Astrocyte of the spinal cord (primary cell): ENCODE data around the gene KLHL1.

ENCODE experiments used
- DNase-seq: peaks from one replicate; pipeline ENCODE4 v3.0.0; 2011; ENCODE audit warnings: low read depth, low spot score
- H3K4me3 ChIP-seq: 2 replicates; pipeline ENCODE4 v1.5.1; 2011; ENCODE audit warnings: low read depth, mild to moderate bottlenecking, low read length, moderate library complexity
- in situ Hi-C: cut with HindIII; loops from 2 replicates; pipeline ENCODE4 v1.10.0; 2017; ENCODE audit warnings: low sequenced_read_pairs
- TF ChIP-seq, protein P1 (sequence below): IDR thresholded peaks from 2 replicates; pipeline ENCODE4 v1.5.1; 2012; ENCODE audit warnings: low read depth, mild to moderate bottlenecking, low read length, inconsistent platforms

Gene KLHL1

DNA sequence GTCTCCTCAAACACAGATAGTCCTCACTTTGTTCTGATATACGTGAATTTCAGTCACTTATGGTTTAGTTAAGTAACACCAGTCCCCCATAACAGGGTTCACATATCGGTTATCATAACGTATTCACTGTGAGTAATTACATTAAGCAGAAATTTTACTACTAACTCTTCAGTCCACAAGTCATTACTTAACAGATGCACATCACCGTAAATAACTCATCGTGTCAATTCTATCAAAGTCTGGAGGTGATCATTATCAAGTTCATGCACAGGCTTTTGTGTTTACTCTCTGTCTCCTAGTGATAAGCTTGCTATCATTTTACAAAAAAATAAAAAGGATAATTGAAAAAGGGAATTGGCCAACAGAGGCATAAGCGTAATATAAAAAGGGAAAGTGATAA lies 288.1 kb downstream of the KLHL1 start:
- DNase-seq: no peak
- TF ChIP-seq, protein P1, sequence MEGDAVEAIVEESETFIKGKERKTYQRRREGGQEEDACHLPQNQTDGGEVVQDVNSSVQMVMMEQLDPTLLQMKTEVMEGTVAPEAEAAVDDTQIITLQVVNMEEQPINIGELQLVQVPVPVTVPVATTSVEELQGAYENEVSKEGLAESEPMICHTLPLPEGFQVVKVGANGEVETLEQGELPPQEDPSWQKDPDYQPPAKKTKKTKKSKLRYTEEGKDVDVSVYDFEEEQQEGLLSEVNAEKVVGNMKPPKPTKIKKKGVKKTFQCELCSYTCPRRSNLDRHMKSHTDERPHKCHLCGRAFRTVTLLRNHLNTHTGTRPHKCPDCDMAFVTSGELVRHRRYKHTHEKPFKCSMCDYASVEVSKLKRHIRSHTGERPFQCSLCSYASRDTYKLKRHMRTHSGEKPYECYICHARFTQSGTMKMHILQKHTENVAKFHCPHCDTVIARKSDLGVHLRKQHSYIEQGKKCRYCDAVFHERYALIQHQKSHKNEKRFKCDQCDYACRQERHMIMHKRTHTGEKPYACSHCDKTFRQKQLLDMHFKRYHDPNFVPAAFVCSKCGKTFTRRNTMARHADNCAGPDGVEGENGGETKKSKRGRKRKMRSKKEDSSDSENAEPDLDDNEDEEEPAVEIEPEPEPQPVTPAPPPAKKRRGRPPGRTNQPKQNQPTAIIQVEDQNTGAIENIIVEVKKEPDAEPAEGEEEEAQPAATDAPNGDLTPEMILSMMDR: no peak
- no peak overlapping the region for H3K4me3 ChIP-seq
- in situ Hi-C loops: no loop called here

DNA sequence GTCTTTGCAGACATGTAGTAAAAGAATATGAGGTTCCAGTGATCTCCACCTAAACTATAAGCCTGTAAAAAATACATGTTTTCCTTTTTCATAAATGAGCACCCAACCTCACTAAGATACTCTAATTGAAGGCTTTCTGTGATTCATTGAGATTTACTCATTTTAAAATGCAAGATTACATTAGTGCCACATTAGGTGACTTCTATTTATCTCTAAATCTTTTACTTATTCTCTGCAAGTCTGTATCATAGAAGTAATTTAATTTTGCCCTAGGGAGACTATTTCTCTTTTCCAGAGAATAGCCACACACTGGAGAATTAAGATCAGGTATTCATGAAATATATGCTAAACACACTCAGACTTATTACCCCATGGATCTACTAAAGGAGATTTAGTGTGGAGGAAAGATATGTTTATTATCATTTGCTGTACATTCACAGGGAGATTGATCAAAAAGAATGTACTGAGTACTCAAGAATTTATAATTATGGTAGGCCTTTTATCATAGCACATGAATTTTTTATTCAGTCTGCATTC lies 290.9 kb downstream of the KLHL1 start:
- no peak overlapping the region for H3K4me3 ChIP-seq
- in situ Hi-C loops: no loop called here
- TF ChIP-seq, protein P1: no peak
- no peak for DNase-seq

DNA sequence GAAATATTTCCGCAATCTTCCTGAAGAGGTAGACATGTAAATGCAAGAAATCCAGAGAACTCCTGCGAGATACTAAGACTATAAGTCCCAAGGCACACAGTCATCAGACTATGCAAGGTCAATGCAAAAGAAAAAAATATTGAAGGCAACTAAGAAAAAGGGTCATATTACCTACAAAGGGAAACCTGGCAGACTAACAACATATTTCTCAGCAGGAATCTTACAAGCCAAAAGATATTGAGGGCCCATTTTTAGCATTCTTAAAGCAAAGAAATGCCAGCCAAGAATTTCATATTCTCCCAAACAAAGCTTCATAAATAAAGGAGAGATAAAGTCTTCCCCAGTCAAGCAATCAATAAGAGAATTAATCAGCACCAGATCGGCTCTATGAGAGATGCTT lies 299.1 kb downstream of the KLHL1 start:
- TF ChIP-seq, protein P1: no peak
- H3K4me3 ChIP-seq: no peak overlapping the region
- in situ Hi-C loops: no loop called here
- DNase-seq: no peak

DNA sequence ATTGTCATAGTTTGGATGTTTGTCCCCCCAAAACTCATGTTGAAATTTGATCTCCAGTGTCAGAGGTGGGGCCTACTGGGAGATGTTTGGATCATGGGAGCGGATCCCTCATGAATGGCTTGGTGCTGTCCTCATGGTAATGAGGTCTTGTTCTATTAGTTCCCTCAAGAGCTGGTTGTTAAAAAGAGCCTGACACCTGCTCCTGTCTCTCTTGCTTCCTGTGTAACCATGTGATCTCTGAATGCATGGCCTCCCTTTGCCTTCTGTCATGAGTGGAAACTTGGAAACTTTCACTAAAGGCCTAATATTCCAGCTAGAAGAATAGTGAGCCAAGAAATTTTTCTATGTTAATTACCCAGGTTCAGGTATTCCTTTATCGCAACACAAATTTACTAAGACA lies 312.0 kb downstream of the KLHL1 start:
- H3K4me3 ChIP-seq: no peak overlapping the region
- in situ Hi-C loops: no loop called here
- TF ChIP-seq, protein P1: no peak
- DNase-seq: no peak

DNA sequence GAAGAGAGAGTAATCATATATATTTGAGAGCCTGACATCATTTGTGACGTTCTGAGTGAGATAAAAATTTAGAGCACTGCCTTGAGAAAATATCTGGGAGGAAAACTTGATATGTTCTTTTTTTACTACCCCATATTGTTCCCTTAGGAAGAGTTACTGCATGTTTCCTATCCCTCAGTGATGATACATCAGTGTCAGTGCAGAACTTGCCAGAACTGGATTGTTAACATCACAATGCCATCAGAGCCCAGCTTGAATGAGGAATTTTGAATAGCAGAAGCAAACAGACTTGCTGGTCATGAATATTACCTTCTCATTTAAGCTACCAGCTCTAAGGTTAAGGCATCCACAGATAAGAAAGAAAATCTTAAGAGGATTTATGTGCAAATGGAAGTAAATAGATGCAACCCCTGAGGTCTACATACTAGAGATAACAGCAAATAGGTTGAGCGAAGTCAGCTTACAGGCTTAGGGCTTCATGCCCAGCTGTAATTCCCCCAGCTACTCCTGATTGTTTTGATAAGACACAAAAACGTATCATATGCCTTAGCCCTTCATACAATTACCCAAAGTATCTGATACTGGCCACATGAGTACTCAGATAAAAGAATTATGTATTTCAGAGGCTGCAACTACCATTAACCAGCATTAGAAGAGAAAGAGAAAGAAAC lies 314.3 kb downstream of the KLHL1 start:
- in situ Hi-C loops: no loop called here

DNA sequence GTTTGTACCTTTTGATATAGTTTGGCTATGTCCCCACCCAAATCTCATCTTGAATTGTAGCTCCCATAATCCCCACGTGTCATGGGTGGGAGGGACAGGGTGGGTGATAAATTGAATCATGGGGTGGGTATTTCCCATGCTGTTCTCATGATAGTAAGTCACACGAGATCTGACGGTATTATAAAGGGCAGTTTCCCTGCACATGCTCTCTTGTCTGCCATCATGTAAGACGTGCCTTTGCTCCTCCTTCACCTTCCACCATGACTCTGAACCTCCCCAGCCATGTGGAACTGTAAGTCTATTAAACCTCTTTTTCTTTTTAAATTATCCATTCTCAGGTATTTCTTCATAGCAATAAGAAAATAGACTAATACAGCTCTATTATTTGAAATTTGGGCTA lies 331.3 kb downstream of the KLHL1 start:
- TF ChIP-seq, protein P1: no peak
- in situ Hi-C loops: no loop called here
- no peak overlapping the region for H3K4me3 ChIP-seq
- DNase-seq: no peak

More for the DNA sequence above, 314.3 kb downstream of the KLHL1 start:
- DNase-seq: no peak
- TF ChIP-seq, protein P1: no peak
- no peak overlapping the region for H3K4me3 ChIP-seq
